CD14-positive monocyte (primary cell): Measurements from ENCODE around the gene CCDC175. TPM values are rescaled to one million over a fixed set of nuclear protein-coding genes. Genes with fewer than 3 reads are reported as not detected.

Source experiments
- DNase-seq, 3 donors: peaks; one replicate each; pipeline ENCODE4 v3.0.0-alpha.2; 2011 to 2022
- H2AFZ ChIP-seq: 2 replicates; pipeline ENCODE4 v1.6.0; 2012; ENCODE audit warnings: mild to moderate bottlenecking, low read depth, low read length, inconsistent platforms; ENCODE audit not compliant: insufficient read depth, poor library complexity, severe bottlenecking
- H3K27ac ChIP-seq, 2 donors: 1 replicate in 1 of 2; 2 replicates in 1 of 2; pipeline ENCODE4 v1.5.1; 2012 to 2013; ENCODE audit warnings: low read length in 2 of 2, control low read depth in 1 of 2, inconsistent platforms in 1 of 2, low read depth in 1 of 2, mild to moderate bottlenecking in 1 of 2
- H3K27me3 ChIP-seq, 2 donors: one replicate each; pipeline versions ENCODE4 v1.6.0 to v1.6.1; 2011 to 2013; ENCODE audit warnings: low read length in 2 of 2; ENCODE audit not compliant: control insufficient read depth in 2 of 2, insufficient read depth in 2 of 2
- H3K36me3 ChIP-seq, 2 donors: replicated peaks in 1 of 2; 1 replicate in 1 of 2; 2 replicates in 1 of 2; pipeline versions ENCODE4 v1.5.1 to v1.6.1; 2012 to 2013; ENCODE audit warnings: low read length in 2 of 2, control low read depth in 1 of 2, inconsistent platforms in 1 of 2, mild to moderate bottlenecking in 1 of 2; ENCODE audit not compliant: insufficient read depth in 2 of 2, control insufficient read depth in 1 of 2
- H3K4me1 ChIP-seq, 2 donors: 1 replicate in 1 of 2; 2 replicates in 1 of 2; pipeline versions ENCODE4 v1.5.1 to v1.6.1; 2012 to 2013; ENCODE audit warnings: low read length in 2 of 2, control low read depth in 1 of 2, inconsistent platforms in 1 of 2, mild to moderate bottlenecking in 1 of 2, moderate library complexity in 1 of 2; ENCODE audit not compliant: insufficient read depth in 2 of 2, control insufficient read depth in 1 of 2
- H3K4me2 ChIP-seq: replicated peaks from 2 replicates; pipeline ENCODE3; 2012; ENCODE audit warnings: low read length, moderate library complexity, mild to moderate bottlenecking; ENCODE audit not compliant: poor library complexity, severe bottlenecking; ENCODE audit errors: extremely low read depth
- H3K4me3 ChIP-seq, 3 experiments: fragments of 200-600 bp in 1 of 3; sonication (generic) in 1 of 3; replicated peaks in 1 of 3; 1 replicate in 2 of 3; 2 replicates in 1 of 3; pipeline ENCODE4 v1.5.1; 2011 to 2013; ENCODE audit warnings: low read length in 3 of 3, mild to moderate bottlenecking in 3 of 3, control low read depth in 2 of 3, low read depth in 2 of 3, inconsistent platforms in 1 of 3, moderate library complexity in 1 of 3
- H3K79me2 ChIP-seq: 2 replicates; pipeline ENCODE4 v1.6.0; 2012; ENCODE audit warnings: mild to moderate bottlenecking, control low read depth, inconsistent platforms, low read length, moderate library complexity; ENCODE audit not compliant: insufficient read depth
- H3K9ac ChIP-seq: 2 replicates; pipeline ENCODE4 v1.6.0; 2017; ENCODE audit warnings: low read length, mild to moderate bottlenecking; ENCODE audit not compliant: insufficient read depth, poor library complexity, severe bottlenecking
- H3K9me3 ChIP-seq, 2 donors: replicated peaks in 1 of 2; 1 replicate in 1 of 2; 2 replicates in 1 of 2; pipeline versions ENCODE4 v1.5.1 to v1.6.1; 2012 to 2013; ENCODE audit warnings: low read length in 2 of 2, control low read depth in 1 of 2; ENCODE audit not compliant: control insufficient read depth in 1 of 2, insufficient read depth in 1 of 2
- H4K20me1 ChIP-seq: 2 replicates; pipeline ENCODE4 v1.6.0; 2012; ENCODE audit warnings: mild to moderate bottlenecking, low read length, control low read depth, moderate library complexity; ENCODE audit not compliant: insufficient read depth
- H3K27ac Mint-ChIP-seq, 7 donors: one replicate each; pipeline ENCODE4 v1.8.0; 2020; ENCODE audit warnings: mild to moderate bottlenecking in 7 of 7, mixed read lengths in 7 of 7, moderate library complexity in 6 of 7, inconsistent platforms in 2 of 7
- H3K27me3 Mint-ChIP-seq, 3 donors: one replicate each; pipeline ENCODE4 v1.8.0; 2021 to 2022; ENCODE audit warnings: low read depth in 3 of 3, mild to moderate bottlenecking in 3 of 3, mixed read lengths in 3 of 3, moderate library complexity in 3 of 3, inconsistent platforms in 1 of 3
- H3K36me3 Mint-ChIP-seq, 2 donors: one replicate each; pipeline ENCODE4 v1.8.0; 2020; ENCODE audit warnings: mixed read lengths in 2 of 2, inconsistent platforms in 1 of 2, mild to moderate bottlenecking in 1 of 2
- H3K4me1 Mint-ChIP-seq: one replicate; pipeline ENCODE4 v1.8.0; 2020; ENCODE audit warnings: mild to moderate bottlenecking, mixed read lengths
- H3K4me3 Mint-ChIP-seq, 2 donors: one replicate each; pipeline ENCODE4 v1.8.0; 2020; ENCODE audit warnings: mild to moderate bottlenecking in 2 of 2, mixed read lengths in 2 of 2, moderate library complexity in 1 of 2
- H3K9me3 Mint-ChIP-seq, 7 donors: one replicate each; pipeline ENCODE4 v1.8.0; 2020 to 2022; ENCODE audit warnings: mixed read lengths in 7 of 7, mild to moderate bottlenecking in 6 of 7, moderate library complexity in 6 of 7, inconsistent platforms in 2 of 7
- CTCF ChIP-seq: fragments of 200-600 bp; IDR thresholded peaks from one replicate; pipeline ENCODE4 v1.8.0; 2022; ENCODE audit warnings: antibody characterized with exemption, mild to moderate bottlenecking
- WGBS: methylation state at CpG from one replicate; pipeline ENCODE4 v1.1.5; 2013; ENCODE audit warnings: missing lambda C conversion rate; ENCODE audit not compliant: insufficient coverage; 5-methylcytosine and 5-hydroxymethylcytosine counted together
- intact Hi-C, 2 donors: fragments of 100-400 bp; cut with micrococcal nuclease; formaldehyde crosslinking; loops; one replicate each; pipeline versions ENCODE4 v1.15.0 to v1.15.1; 2023
- polyA plus RNA-seq, 3 donors: library from polyadenylated mRNA; depleted of rRNA in 1 of 3; unstranded in 2 of 3; stranded (reverse) in 1 of 3; fragments of 300-500 nt in 2 of 3; fragments of >200 nt in 1 of 3; fragmentation: Illumina TruSeq in 2 of 3; gene quantifications; 1 replicate in 2 of 3; 2 replicates in 1 of 3; pipeline ENCODE4 v1.2.3, GENCODE V29; 2012 to 2021

The CCDC175 gene
- polyA plus RNA-seq, 3 donors = not detected

GRCh38 chr14:59547310-59547709 lies 29.3 kb downstream of the CCDC175 start:
- no peaks in the 10 kb centered on the region for H4K20me1 ChIP-seq
- H3K36me3 ChIP-seq = no peaks in the 10 kb centered on the region
- intact Hi-C loops = no loop called here
- H3K27ac ChIP-seq = no peak overlapping the region
- Mint-ChIP-seq H3K27me3 (no peaks in the 10 kb centered on the region), H3K9me3 (peaks cover 0 to 11% (median 8%) of the 10 kb centered on the region in 7 donors), H3K4me1 (no peaks in the 10 kb centered on the region), H3K4me3 (no peak overlapping the region), H3K36me3 (no peaks in the 10 kb centered on the region), H3K27ac (no peak overlapping the region)
- no peak overlapping the region for H3K4me3 ChIP-seq
- H3K79me2 ChIP-seq = no peaks in the 10 kb centered on the region
- no peaks in the 10 kb centered on the region for H3K4me1 ChIP-seq
- WGBS = no CpG with 5 or more reads among the region's 2 CpGs
- no peak overlapping the region for H3K4me2 ChIP-seq
- H2AFZ ChIP-seq = no peak overlapping the region
- H3K9me3 ChIP-seq = peaks cover 0 to 10% of the 10 kb centered on the region in 2 donors
- H3K27me3 ChIP-seq = no peaks in the 10 kb centered on the region
- no peak for DNase-seq
- H3K9ac ChIP-seq = no peak overlapping the region
- no peak for TF ChIP-seq CTCF

GRCh38 chr14:59543873-59544272 lies 32.7 kb downstream of the CCDC175 start:
- Mint-ChIP-seq H3K4me3 (no peak overlapping the region), H3K9me3 (peaks cover 0 to 1% (median 0%) of the 10 kb centered on the region in 7 donors), H3K36me3 (no peaks in the 10 kb centered on the region), H3K27ac (no peak overlapping the region), H3K27me3 (peaks cover 0 to 1% (median 0%) of the 10 kb centered on the region in 3 donors), H3K4me1 (peaks cover 3% of the 10 kb centered on the region)
- H3K36me3 ChIP-seq = no peaks in the 10 kb centered on the region
- no peak overlapping the region for H2AFZ ChIP-seq
- DNase-seq = no peak
- no peaks in the 10 kb centered on the region for H4K20me1 ChIP-seq
- WGBS = 96% methylated on average over 5 of the region's 7 CpGs
- no peaks in the 10 kb centered on the region for H3K79me2 ChIP-seq
- no peaks in the 10 kb centered on the region for H3K4me1 ChIP-seq
- no peak overlapping the region for H3K4me3 ChIP-seq
- no peaks in the 10 kb centered on the region for H3K27me3 ChIP-seq
- no peak overlapping the region for H3K9ac ChIP-seq
- H3K4me2 ChIP-seq = no peak overlapping the region
- H3K9me3 ChIP-seq = no peaks in the 10 kb centered on the region
- no peak overlapping the region for H3K27ac ChIP-seq
- intact Hi-C loops = no loop called here
- no peak for TF ChIP-seq CTCF
